Measurements from ENCODE around the gene CYSRT1.
A peak's percentile ranks its signal among the peaks of the same experiment; 100 is the strongest.
"Not testable (repeated sequence)": the region's sequence is repeated elsewhere in the genome, so short reads cannot be mapped to it uniquely, and the experiment has no call there.

Gene CYSRT1

GRCh38 chr9:137239541-137240200 lies 14.7 kb downstream of the CYSRT1 start:
- DNase-seq: not testable (repeated sequence)

- DNase-seq: peak; percentile 41
These were observed 15.4 kb downstream of the CYSRT1 start for GRCh38 chr9:137240318-137240840.

- DNase-seq: peak; percentile 100
These were observed 16.0 kb downstream of the CYSRT1 start, which contains the start of gene TUBB4B for GRCh38 chr9:137240841-137241489. Gene TUBB4B, plus strand, starts transcription at chr9:137241287. Its CDS starts 74 bp downstream, at chr9:137241361.

GRCh38 chr9:137241490-137242268 lies 16.7 kb downstream of the CYSRT1 start:
- no peak for DNase-seq

GRCh38 chr9:137242269-137243203 lies 17.6 kb downstream of the CYSRT1 start:
- no peak for DNase-seq

GRCh38 chr9:137243266-137243625 lies 18.3 kb downstream of the CYSRT1 start:
- DNase-seq: not testable (repeated sequence)

- no peak for DNase-seq
These were observed 18.9 kb downstream of the CYSRT1 start for GRCh38 chr9:137243626-137244485.

- no peak for DNase-seq
These were observed 19.8 kb downstream of the CYSRT1 start for GRCh38 chr9:137244486-137245449.

- DNase-seq: no peak
These were observed 20.8 kb downstream of the CYSRT1 start for GRCh38 chr9:137245450-137246421.

- DNase-seq: no peak
These were observed 22.4 kb downstream of the CYSRT1 start for GRCh38 chr9:137247135-137247915.

- no peak for DNase-seq
These were observed 22.9 kb downstream of the CYSRT1 start for GRCh38 chr9:137247916-137248175.

- DNase-seq: no peak
These were observed 25.6 kb downstream of the CYSRT1 start for GRCh38 chr9:137250329-137251193.

- no peak for DNase-seq
These were observed 26.2 kb downstream of the CYSRT1 start, which contains the start of gene STPG3 for GRCh38 chr9:137251194-137251461. Gene STPG3, plus strand, starts transcription at chr9:137251286. Its CDS starts 1 bp downstream, at chr9:137251287.

- DNase-seq: no peak
These were observed 26.7 kb downstream of the CYSRT1 start for GRCh38 chr9:137251490-137252268.

GRCh38 chr9:137252555-137253506 lies 27.9 kb downstream of the CYSRT1 start:
- DNase-seq: no peak
